WI38 (cell line): ENCODE data around the gene FXR2.

Experiments
- H3K4me3 ChIP-seq: 2 replicates; pipeline ENCODE4 v1.5.1; 2011; ENCODE audit warnings: low read depth, mild to moderate bottlenecking, control low read depth, low read length
- TF ChIP-seq, protein P1 (sequence below): IDR thresholded peaks from 2 replicates; pipeline ENCODE4 v1.5.1; 2012; ENCODE audit warnings: low read depth, mild to moderate bottlenecking, control low read depth, low read length

FXR2 gene

DNA sequence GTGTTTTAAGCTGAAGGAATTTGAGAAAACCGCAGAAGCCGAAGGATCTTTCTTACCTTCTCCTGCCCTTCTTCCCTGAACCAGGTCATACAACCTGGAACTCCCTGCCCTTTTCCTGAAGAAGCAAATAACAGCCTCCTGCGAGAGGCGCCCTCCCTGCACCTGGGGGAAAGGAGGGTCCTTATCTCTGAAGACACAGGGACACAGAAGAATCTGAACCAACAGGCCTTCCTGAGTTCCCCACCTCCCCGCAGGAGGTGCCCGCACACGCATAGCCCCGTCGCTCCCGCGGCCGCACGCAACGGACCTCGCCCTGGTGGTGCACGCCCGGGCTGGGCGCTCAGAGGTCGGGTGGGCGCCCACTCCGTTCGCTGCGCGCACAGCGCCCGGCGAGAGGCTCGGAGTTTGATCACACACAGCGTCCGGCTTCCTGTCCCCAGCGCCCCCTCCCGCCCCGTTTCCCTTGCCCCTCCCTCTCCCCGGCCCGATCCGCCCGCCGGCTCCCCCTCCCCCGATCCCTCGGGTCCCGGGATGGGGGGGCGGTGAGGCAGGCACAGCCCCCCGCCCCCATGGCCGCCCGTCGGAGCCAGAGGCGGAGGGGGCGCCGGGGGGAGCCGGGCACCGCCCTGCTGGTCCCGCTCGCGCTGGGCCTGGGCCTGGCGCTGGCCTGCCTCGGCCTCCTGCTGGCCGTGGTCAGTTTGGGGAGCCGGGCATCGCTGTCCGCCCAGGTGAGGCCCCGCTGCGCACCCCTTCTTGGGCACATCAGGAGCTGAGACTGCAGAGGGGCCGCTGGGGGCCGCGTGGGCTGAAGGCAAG is 65.9 kb downstream of the FXR2 start, which contains the start of gene TNFSF12:
TSS of gene TNFSF12 (plus strand) at position 474 of the 816 bp plus-strand sequence. CDS start at position 570, 96 bp downstream.
- H3K4me3 ChIP-seq = peak within 1 kb of the TSS; percentile 74
- TF ChIP-seq, protein P1, sequence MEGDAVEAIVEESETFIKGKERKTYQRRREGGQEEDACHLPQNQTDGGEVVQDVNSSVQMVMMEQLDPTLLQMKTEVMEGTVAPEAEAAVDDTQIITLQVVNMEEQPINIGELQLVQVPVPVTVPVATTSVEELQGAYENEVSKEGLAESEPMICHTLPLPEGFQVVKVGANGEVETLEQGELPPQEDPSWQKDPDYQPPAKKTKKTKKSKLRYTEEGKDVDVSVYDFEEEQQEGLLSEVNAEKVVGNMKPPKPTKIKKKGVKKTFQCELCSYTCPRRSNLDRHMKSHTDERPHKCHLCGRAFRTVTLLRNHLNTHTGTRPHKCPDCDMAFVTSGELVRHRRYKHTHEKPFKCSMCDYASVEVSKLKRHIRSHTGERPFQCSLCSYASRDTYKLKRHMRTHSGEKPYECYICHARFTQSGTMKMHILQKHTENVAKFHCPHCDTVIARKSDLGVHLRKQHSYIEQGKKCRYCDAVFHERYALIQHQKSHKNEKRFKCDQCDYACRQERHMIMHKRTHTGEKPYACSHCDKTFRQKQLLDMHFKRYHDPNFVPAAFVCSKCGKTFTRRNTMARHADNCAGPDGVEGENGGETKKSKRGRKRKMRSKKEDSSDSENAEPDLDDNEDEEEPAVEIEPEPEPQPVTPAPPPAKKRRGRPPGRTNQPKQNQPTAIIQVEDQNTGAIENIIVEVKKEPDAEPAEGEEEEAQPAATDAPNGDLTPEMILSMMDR = 0 out of 2 replicates have a peak, but pooled peaks have one; percentile 4

DNA sequence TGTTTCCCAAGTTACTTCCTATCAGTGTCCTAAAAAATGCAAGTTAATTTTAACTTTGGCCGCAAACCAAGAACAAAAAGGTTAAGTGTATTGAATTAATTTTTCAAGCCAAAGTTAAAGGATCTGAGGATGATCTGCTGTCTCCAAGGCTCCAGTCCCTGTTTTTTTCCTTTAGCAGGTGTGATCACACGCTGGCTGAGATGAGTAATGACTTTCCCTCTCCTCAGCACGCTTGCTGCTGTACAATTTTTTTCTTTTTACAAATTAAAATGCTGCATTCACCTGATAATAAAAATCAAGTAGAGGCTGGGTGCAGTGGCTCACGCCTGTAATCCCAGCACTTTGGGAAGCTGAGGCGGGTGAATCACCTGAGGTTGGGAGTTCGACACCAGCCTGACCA is 69.8 kb downstream of the FXR2 start:
- H3K4me3 ChIP-seq = no peak overlapping the region
- TF ChIP-seq, protein P1 = no peak
